Brain pericyte (primary cell): ENCODE results near the gene DPEP2NB.
"Not testable (repeated sequence)": the region's sequence is repeated elsewhere in the genome, so short reads cannot be mapped to it uniquely, and the experiment has no call there.

Source experiments
- DNase-seq: peaks from one replicate; pipeline ENCODE4 v3.0.0-alpha.2; 2012; ENCODE audit warnings: low read depth, low spot score

Gene DPEP2NB

GRCh38 chr16:68013440-68013839 is 2.3 kb downstream of the DPEP2NB start:
- no peak for DNase-seq

DNA sequence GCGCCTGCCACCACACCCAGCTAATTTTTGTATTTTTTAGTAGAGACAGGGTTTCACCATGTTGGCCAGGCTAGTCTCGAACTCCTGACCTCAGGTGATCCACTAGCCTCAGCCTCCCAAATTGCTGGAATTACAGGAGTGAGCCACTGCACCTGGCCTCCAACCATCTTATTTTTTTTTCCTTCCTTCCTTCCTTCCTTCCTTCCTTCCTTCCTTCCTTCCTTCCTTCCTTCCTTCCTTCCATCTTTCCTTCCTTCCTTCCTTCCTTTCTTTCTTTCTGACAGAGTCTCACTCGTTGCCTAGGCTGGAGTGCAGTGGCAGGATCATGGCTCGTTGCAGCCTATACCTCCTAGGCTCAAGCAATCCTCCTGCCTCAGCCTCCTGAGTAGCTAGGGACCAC is 5.8 kb downstream of the DPEP2NB start:
- not testable (repeated sequence) for DNase-seq

- no peak for DNase-seq
Measured at GRCh38 chr16:68009157-68009735, 6.5 kb downstream of the DPEP2NB start.

GRCh38 chr16:68005786-68006286 is 9.9 kb downstream of the DPEP2NB start:
- DNase-seq = no peak

GRCh38 chr16:68005211-68005610 is 10.5 kb downstream of the DPEP2NB start:
- DNase-seq = no peak

- DNase-seq = no peak
Measured at GRCh38 chr16:68003031-68003430, 12.7 kb downstream of the DPEP2NB start.

GRCh38 chr16:68000450-68000849 is 15.3 kb downstream of the DPEP2NB start:
- no peak for DNase-seq

- DNase-seq = no peak
Measured at GRCh38 chr16:67999985-68000384, 15.7 kb downstream of the DPEP2NB start.

- not testable (repeated sequence) for DNase-seq
Measured at GRCh38 chr16:67998779-67999688, 16.7 kb downstream of the DPEP2NB start, which contains the start of gene DPEP2. DPEP2 (minus strand) TSS chr16:67999484; CDS start chr16:67993212, 6,272 bp downstream.

DNA sequence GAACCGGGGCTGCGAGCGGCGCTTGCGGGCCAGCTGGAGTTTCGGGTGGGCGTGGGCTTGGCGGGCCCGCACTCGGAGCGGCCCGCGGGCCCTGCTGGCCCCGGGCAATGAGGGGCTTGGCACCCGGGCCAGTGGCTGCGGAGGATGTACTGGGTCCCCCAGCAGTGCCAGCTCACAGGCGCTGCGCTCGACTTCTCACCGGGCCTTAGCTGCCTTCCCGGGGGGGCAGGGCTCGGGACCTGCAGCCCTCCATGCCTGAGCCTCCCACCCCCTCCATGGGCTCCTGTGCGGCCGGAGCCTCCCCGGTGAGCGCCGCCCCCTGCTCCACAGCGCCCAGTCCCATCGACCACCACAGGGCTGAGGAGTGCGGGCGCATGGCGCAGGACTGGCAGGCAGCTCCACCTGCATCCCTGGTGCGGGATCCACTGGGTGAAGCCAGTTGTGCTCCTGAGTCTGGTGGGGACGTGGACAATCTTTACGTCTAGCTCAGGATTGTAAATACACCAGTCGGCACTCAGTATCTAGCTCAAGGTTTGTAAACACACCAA is 17.4 kb downstream of the DPEP2NB start:
- DNase-seq = not testable (repeated sequence)

DNA sequence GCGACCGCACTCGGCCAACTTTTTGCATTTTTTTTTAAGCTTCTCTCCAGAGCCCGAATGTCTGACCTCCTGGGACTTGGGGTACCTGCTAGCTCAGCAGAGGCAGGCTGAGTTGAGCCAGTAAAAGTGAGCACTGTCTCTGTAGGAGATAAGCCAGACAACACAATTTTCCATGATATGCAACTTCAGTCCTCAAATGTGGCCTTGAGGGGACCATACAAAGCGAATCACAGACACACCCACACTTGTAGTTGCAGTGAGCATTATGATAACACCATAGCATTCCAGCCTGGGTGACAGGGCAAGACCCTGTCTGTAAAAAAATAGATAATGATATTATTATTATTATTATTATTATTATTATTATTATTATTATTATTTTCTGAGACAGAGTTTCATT is 19.0 kb downstream of the DPEP2NB start:
- DNase-seq = no peak

DNA sequence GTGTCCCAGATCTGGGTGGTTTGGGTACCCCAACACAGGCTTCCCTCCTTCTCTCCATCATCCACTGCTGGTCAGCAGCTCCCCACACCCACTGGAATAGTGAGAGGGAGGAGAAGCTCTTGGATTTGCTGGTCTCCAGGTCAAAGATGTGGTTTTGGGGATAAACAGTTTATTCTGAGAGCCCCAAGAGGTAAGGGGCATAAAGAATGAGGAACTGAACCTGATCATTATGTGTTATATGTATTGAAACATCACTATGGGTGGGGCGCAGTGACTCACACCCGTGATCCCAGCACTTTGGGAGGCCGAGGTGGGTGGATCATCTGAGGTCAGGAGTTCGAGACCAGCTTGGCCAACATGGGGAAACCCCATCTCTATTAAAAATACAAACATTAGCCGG is 20.3 kb downstream of the DPEP2NB start:
- no peak for DNase-seq

GRCh38 chr16:67994040-67994408 is 21.7 kb downstream of the DPEP2NB start:
- DNase-seq = not testable (repeated sequence)

- DNase-seq = no peak
Measured at GRCh38 chr16:67993207-67994039, 22.3 kb downstream of the DPEP2NB start.

DNA sequence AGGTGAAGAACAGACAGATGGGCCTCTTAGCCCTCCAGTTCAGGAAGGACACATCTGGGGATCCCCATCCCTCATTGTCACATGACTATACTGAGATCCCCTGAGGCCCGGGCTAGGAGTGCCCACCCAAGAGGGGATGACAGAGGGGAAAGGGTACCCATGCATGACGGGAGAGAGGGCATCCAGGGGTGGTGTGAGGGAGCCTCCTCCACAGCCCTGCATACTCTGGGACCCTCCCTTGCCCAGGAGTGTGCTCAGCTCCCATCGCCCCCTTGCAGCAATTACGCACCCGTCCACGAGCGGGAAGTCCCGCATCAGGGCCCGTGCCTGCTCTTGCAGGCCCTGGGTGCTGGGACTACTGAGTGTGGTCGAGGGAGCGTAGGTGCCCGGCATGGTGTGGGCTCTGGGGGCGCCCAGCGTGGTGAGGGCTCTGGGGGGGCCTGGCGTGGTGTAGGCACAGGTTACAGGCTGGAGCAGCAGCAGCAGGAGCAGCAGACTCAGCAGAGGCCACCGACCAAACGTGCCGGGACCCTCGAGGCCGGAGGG is 23.0 kb downstream of the DPEP2NB start:
- DNase-seq = no peak

DNA sequence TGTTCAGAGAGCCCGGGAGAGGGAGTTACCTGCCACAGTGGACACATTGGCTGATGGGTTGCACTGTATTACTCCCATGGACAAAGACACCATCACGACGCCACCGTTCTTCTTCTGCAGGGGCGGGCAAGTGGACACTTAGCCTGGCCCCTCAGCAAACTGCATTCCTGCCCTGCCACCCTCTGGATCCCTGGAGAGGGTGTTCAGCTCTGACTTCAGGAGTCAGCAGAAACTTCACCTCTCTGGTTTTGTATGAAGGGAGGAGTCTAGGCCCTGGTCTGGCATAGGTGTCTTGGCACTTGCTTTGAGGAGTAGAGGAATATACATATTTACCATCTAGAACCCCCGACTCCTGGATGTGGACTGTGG is 25.7 kb downstream of the DPEP2NB start:
- DNase-seq = no peak

GRCh38 chr16:67989322-67990017 is 26.2 kb downstream of the DPEP2NB start:
- no peak for DNase-seq

DNA sequence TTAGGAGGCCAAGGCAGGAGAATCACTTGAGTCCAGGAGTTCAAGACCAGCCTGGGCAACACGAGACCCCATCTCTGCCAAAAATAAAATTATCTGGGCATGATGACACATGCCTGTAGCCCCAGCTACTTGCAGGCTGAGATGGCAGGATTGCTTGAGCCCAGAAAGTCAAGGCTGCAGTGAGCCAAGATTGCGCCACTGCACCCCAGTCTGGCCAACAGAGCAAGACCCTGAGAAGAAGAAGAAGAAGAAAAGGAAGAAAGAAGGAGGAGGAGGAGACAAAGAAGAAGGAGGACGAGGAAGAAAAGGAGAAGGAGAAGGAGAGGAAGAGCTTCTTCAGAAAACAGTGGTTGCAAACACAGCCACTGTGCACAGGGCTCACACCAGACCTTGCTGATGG is 27.0 kb downstream of the DPEP2NB start:
- no peak for DNase-seq

- no peak for DNase-seq
Measured at GRCh38 chr16:67987460-67988160, 28.1 kb downstream of the DPEP2NB start.

GRCh38 chr16:67986949-67987348 is 28.8 kb downstream of the DPEP2NB start:
- DNase-seq = no peak
